Measurements from ENCODE around the gene ST8SIA4. TPM values are rescaled to one million over a fixed set of nuclear protein-coding genes. Genes with fewer than 3 reads are reported as not detected.

The ST8SIA4 gene
- total RNA-seq, 2 experiments from 2014 or later: 69.4 to 72.1 TPM

DNA sequence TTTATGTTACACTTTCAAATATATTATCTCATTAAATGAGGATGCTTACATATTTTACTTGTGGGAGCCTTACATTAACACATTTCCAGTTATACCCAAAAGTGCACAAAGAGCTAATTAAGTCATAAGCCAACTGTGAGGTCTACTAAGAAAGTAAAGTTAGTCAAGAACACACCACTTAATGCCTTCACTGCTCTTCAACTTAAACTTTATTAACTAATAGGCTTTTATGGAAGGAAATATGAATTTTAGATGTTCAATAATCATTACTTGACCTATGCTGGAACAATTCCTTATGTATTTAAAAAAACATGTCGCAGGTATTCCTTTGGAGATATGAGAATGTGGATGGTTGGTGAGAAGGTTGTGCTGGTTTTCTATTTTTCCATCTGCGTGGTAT, 3.4 kb downstream of the ST8SIA4 start:
- Mint-ChIP-seq H3K4me1 (peaks cover 38% of the 10 kb centered on the region), H3K27ac (peak overlapping the region; percentile 99), H3K27me3 (no peaks in the 10 kb centered on the region), H3K36me3 (ENCODE audit: low read depth) (peaks cover 61% of the 10 kb centered on the region), H3K9me3 (no peaks in the 10 kb centered on the region), H3K4me3 (peak overlapping the region; percentile 97)
- POLR2A ChIA-PET: interaction anchor here (1.0 to 6.9 kb wide), 9 partner anchors 10 to 364 kb away, joined by 3 to 413 read pairs (median 72); partner anchors contain the start of gene FAM174A
- no peak for DNase-seq
- CTCF ChIA-PET: interaction anchor here (1.0 to 5.7 kb wide), 7 partner anchors 8 to 125 kb away, joined by 3 to 49 read pairs (median 10); no protein-coding TSS in a partner anchor

DNA sequence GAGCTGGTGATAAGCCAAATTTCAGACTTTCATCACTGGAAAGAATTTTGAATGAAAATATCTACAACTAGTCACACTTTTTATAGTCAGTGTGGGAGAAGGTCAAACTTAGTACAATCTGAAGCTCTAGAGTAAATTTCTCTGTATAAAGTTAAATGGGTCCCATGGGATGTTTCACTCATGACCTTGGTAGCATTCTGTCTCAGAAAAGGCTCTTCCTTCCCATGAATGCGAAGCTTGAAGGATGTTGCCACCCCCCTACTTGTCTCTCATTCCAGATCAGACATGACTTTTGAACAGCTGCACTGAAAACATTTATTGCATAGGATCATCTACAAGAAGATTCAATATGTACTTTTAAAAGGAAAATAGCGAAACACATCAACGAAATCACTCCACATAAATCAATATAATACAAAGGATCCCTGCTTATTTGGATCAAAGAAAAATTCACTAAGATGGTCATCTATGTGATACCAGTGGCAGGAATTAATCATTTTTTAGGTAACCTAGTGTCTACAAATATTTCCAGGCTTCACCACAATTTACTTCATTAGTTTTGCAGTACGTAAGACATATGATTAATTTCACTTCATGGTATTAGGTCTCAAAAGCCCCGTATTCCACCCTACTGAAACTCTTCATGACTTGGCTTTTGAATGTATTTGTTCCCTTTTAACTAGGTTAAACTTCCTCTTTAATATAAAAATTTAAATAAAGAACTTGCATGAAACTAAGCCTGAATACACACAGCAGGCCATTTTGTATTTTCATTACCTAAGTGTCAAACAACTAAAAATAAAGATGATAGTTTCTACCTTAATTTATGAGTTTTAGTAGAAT, 4.4 kb downstream of the ST8SIA4 start:
- no peak for DNase-seq
- CTCF ChIA-PET: interaction anchor here (3.2 kb wide), 1 partner anchor 124 kb away, joined by 19 read pairs; no protein-coding TSS in a partner anchor
- Mint-ChIP-seq H3K9me3 (no peaks in the 10 kb centered on the region), H3K27ac (peak overlapping the region; percentile 99), H3K27me3 (no peaks in the 10 kb centered on the region), H3K4me1 (peaks cover 47% of the 10 kb centered on the region), H3K36me3 (ENCODE audit: low read depth) (peaks cover 71% of the 10 kb centered on the region), H3K4me3 (peak overlapping the region; percentile 97)
- POLR2A ChIA-PET: interaction anchor here (0.9 to 6.9 kb wide), 9 partner anchors 9 to 121 kb away, joined by 3 to 413 read pairs (median 16); no protein-coding TSS in a partner anchor

DNA sequence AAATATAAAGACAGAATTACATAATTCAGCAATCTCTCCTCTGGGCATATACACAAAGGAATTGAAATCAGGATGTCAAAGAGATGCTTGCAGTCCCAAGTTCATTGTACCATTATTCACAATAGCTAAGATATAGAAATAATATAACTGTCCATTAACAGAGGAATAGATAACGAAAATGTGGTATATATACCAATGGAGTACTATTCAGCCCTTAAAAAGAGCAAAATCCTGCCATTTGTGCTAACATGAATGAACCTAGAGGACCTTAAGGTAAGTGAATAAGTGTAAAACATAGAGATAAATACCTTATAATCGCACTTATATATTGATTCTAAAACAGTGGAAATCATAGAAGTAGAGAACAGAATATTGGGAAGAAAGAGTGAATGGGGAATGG, 7.0 kb downstream of the ST8SIA4 start:
- peak overlapping the region; percentile 19 for H3K27ac Mint-ChIP-seq

DNA sequence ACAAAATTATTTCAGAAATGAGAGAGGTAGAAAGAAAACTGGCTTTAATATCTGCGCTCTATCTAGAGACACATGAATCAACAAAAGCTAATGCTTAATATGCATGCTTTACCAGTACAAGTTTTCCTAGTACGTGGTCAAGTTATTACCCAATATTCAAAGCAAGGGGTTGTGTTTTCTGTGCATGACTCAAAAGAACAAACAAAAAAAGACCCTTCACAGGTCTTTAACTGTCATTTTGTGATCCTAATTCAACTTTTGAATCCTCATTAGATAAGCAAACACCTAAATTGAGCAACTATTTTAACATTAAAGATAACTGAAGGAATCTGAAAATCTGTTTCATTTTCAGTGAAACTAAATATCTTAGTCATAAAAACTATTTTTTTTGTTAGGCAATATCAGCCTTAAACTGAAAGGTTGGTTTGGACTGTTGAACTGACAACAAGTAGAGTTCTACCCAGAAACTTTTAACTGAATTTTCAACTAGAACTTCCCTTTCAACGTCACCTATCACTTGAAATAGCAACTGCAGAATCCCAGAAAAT, 12.5 kb downstream of the ST8SIA4 start:
- POLR2A ChIA-PET: interaction anchor here (1.0 to 14.5 kb wide), 4 partner anchors 8 to 37 kb away, joined by 3 to 413 read pairs (median 6); partner anchors contain the start of gene ST8SIA4

More for the DNA sequence above, 7.0 kb downstream of the ST8SIA4 start:
- CTCF ChIA-PET: no interaction called here
- POLR2A ChIA-PET: interaction anchor here (0.9 to 14.5 kb wide), 5 partner anchors 6 to 116 kb away, joined by 3 to 413 read pairs (median 7); partner anchors contain the start of gene ST8SIA4
- Mint-ChIP-seq H3K27me3 (no peaks in the 10 kb centered on the region), H3K4me1 (peaks cover 64% of the 10 kb centered on the region), H3K4me3 (no peak overlapping the region), H3K36me3 (ENCODE audit: low read depth) (peaks cover 69% of the 10 kb centered on the region), H3K9me3 (no peaks in the 10 kb centered on the region)
- DNase-seq: no peak

DNA sequence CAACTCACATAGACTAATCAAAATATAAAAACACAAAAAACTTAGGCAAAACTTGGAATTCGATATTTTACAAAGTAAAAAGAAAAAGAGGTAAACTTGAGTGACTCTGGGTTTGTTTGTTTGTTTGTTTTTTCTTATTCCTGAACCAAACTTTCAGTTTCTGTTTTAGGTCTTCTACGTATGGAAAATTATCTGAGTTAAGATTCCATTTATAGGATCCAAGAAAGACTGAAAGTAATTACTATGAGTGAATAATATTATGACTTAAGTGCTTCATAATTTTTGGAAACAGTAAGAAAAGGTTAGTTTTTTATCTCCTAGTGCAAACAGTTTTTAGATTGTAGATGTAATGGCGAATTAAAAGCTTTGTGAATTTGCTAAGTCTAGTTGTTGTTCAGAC, 13.2 kb downstream of the ST8SIA4 start:
- DNase-seq: no peak
- H3K27me3 Mint-ChIP-seq: no peaks in the 10 kb centered on the region
- H3K4me1 Mint-ChIP-seq: peaks cover 65% of the 10 kb centered on the region
- H3K9me3 Mint-ChIP-seq: no peaks in the 10 kb centered on the region
- ChIA-PET POLR2A (interaction anchor here (0.6 to 14.5 kb wide), 7 partner anchors 9 to 340 kb away, joined by 3 to 413 read pairs (median 3); partner anchors contain the start of gene ST8SIA4), CTCF (interaction anchor here (5.2 kb wide), 1 partner anchor 12 kb away, joined by 49 read pairs; the partner anchor contains the start of gene ST8SIA4)
- peaks cover 67% of the 10 kb centered on the region for H3K36me3 Mint-ChIP-seq (ENCODE audit: low read depth)
- H3K4me3 Mint-ChIP-seq: peak overlapping the region; percentile 73
- H3K27ac Mint-ChIP-seq: peak overlapping the region; percentile 96

More for the DNA sequence above, 12.5 kb downstream of the ST8SIA4 start:
- CTCF ChIA-PET: interaction anchor here (5.2 kb wide), 1 partner anchor 12 kb away, joined by 49 read pairs; the partner anchor contains the start of gene ST8SIA4
- no peak for DNase-seq
- Mint-ChIP-seq H3K9me3 (no peaks in the 10 kb centered on the region), H3K27ac (peak overlapping the region; percentile 96), H3K4me1 (peaks cover 69% of the 10 kb centered on the region), H3K36me3 (ENCODE audit: low read depth) (peaks cover 71% of the 10 kb centered on the region), H3K27me3 (no peaks in the 10 kb centered on the region), H3K4me3 (peak overlapping the region; percentile 73)

DNA sequence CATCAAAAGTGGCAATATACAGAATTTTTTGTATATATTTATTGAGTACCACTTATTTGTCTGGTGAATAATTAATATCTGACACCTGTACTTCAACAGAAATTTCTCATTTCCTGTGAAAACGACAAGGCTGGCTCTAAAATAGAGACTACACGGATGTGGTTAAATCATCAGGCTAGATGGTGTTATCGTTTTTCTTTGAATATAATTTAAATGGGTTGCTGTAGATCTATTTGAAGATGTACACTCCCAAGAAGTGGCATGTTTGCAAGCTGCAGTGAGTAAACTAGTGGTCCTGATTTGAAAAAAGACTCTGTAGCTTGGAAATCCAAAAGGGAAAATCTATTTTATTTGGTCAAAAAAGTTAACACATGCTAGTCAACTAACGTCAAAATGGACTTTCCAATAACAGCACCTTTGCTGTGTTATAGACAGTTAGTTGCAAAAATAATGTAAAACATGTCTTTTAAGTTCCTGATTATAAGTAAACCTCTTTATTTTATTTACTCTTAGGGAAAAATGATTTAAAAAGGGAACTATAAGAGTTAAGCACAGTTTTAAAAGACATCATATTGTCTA, 13.8 kb downstream of the ST8SIA4 start:
- Mint-ChIP-seq H3K4me3 (peak overlapping the region; percentile 73), H3K9me3 (no peaks in the 10 kb centered on the region), H3K4me1 (peaks cover 66% of the 10 kb centered on the region), H3K36me3 (ENCODE audit: low read depth) (peaks cover 67% of the 10 kb centered on the region), H3K27me3 (no peaks in the 10 kb centered on the region), H3K27ac (peak overlapping the region; percentile 96)
- ChIA-PET CTCF (interaction anchor here (1.4 to 5.2 kb wide), 2 partner anchors 13 to 44 kb away, joined by 3 to 49 read pairs; partner anchors contain the start of gene ST8SIA4), POLR2A (interaction anchor here (1.3 to 14.5 kb wide), 5 partner anchors 9 to 339 kb away, joined by 3 to 413 read pairs (median 3); partner anchors contain the start of gene ST8SIA4)
- no peak for DNase-seq

DNA sequence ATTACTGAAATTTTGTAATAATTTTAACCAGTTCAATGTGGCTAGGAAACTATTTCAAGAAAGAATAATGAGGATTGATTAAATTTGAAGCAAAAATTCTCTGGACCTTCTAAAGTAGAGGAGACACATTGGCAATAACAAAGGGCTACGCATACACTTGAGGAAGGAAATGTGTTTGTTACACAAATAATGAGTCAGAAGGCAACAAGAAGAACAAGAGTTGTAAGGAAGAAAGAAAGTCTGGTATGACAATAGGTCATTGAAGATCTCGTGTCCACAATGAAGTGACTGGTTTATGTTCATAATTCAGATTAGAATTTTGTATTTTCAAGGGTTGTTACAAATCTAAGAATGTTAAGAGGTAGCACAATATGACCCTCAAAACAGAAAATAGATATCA, 25.8 kb downstream of the ST8SIA4 start:
- ChIA-PET POLR2A (interaction anchor here (1.0 kb wide), 1 partner anchor 26 kb away, joined by 3 read pairs; the partner anchor contains the start of gene ST8SIA4), CTCF (no interaction called here)
- Mint-ChIP-seq H3K27me3 (no peaks in the 10 kb centered on the region), H3K9me3 (peaks cover 6% of the 10 kb centered on the region), H3K4me1 (peaks cover 45% of the 10 kb centered on the region), H3K36me3 (ENCODE audit: low read depth) (peaks cover 81% of the 10 kb centered on the region), H3K4me3 (no peak overlapping the region), H3K27ac (no peak overlapping the region)
- no peak for DNase-seq

DNA sequence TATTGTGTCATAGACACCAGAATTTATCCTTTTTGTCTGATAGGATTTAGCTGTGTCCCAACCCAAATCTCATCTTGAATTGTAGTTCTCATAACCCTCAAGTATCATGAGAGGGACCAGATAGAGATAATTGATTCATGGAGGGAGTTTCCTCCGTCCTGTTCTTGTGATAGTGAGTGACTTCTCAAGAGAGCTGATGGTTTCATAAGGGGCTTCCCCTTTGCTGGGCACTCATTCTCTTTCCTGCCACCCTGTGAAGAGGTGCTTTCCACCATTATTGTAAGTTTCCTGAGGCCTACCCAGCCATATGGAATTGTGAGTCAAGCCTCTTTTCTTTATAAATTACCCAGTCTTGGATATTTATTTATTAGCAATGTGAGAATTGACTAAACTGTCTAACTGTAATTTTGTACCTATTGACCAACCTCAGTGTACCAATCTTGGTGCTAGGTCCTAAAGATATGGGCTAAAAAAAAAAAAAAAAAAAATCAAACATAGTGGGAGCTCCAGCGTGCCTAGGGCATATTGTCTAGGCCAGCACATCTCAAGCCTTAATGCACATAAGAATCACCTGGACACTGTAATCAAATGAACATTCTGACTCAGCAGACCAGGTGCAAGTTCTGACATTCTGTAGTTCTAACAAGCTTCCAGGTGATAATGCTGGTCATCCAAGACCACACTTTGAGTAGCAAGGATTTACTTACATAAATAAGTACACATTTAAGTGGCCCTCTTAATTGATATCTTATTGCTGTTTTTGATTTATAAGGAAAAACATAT, 30.5 kb downstream of the ST8SIA4 start:
- POLR2A ChIA-PET: interaction anchor here (1.0 to 2.1 kb wide), 4 partner anchors 15 to 30 kb away, joined by 3 to 12 read pairs (median 5); partner anchors contain the start of gene ST8SIA4
- Mint-ChIP-seq H3K9me3 (peaks cover 6% of the 10 kb centered on the region), H3K27ac (peak overlapping the region; percentile 2), H3K27me3 (no peaks in the 10 kb centered on the region), H3K4me3 (no peak overlapping the region), H3K36me3 (ENCODE audit: low read depth) (peaks cover 85% of the 10 kb centered on the region), H3K4me1 (peaks cover 49% of the 10 kb centered on the region)
- DNase-seq: no peak
- CTCF ChIA-PET: no interaction called here

DNA sequence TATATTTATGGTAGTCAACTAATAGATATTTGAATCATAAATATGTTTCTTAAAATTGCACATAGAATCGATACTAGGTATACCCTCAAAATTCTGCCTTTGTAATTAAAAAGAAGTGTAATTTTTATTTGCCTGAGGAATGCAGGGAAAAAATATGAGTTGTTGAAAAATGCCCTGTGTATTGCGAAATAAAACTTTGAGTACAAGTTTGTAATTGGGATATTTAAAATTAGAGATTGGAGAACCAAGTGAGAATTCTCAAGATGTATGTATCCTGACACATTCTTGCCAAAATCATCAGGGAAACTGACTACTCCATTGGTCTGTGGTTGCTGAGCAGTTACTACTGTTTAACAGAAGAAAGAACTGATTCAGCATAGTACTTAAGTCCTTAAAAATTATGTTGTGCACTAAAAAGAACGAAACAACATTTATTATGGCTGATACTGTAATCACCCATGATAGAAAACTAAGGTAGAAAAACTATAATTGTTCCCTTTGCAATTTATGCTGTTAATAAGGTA, 36.0 kb downstream of the ST8SIA4 start:
- POLR2A ChIA-PET: interaction anchor here (0.6 kb wide), 1 partner anchor 36 kb away, joined by 3 read pairs; the partner anchor contains the start of gene ST8SIA4
- Mint-ChIP-seq H3K9me3 (peaks cover 9% of the 10 kb centered on the region), H3K27ac (no peak overlapping the region), H3K27me3 (no peaks in the 10 kb centered on the region), H3K36me3 (ENCODE audit: low read depth) (peaks cover 82% of the 10 kb centered on the region), H3K4me3 (no peak overlapping the region), H3K4me1 (peaks cover 49% of the 10 kb centered on the region)
- CTCF ChIA-PET: no interaction called here
- DNase-seq: no peak

DNA sequence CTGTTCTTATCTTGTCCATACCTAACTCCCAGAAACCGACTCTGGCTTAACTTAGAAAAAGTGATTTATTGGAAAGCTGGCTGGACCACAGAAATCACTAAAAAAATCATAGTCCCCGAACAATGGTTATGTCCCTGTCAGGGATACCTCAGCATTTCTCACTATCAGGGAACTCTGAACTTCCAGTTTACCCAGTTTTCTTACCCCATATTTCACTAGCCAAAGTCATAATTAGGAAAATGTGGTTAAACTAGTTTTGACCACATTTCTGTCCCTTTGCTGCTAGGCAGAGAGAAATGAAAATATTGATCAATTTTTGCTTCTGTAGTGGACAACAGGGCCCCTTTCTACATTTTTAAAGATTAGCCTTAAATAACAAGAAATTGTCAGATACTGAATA, 38.2 kb downstream of the ST8SIA4 start:
- H3K4me3 Mint-ChIP-seq: no peak overlapping the region
- no peak for DNase-seq
- H3K36me3 Mint-ChIP-seq (ENCODE audit: low read depth): peaks cover 82% of the 10 kb centered on the region
- ChIA-PET POLR2A (interaction anchor here (2.0 kb wide), 1 partner anchor 36 kb away, joined by 5 read pairs; no protein-coding TSS in a partner anchor), CTCF (no interaction called here)
- no peak overlapping the region for H3K27ac Mint-ChIP-seq
- peaks cover 9% of the 10 kb centered on the region for H3K9me3 Mint-ChIP-seq
- H3K27me3 Mint-ChIP-seq: no peaks in the 10 kb centered on the region
- H3K4me1 Mint-ChIP-seq: peaks cover 62% of the 10 kb centered on the region

DNA sequence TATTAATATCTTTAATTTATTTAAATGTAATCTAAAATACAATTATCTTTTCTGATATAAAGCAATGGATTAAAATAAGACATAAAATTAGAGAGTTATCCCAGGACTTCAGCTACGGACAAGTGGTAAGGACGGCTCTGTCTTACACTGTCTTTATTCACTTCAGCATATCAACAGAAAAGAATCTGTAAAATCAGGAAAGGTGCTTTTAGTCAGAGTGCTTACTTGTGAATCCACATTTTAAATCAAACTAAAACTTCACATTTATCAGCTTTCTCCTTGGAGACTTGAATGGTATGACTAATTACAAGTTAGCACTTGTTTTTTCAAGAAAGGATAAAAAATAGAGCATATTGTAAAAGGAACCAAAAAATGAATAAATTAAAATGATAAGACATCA, 39.3 kb downstream of the ST8SIA4 start:
- no peak for DNase-seq
- H3K4me3 Mint-ChIP-seq: no peak overlapping the region
- ChIA-PET CTCF (no interaction called here), POLR2A (interaction anchor here (2.0 kb wide), 1 partner anchor 37 kb away, joined by 5 read pairs; no protein-coding TSS in a partner anchor)
- H3K36me3 Mint-ChIP-seq (ENCODE audit: low read depth): peaks cover 75% of the 10 kb centered on the region
- peaks cover 64% of the 10 kb centered on the region for H3K4me1 Mint-ChIP-seq
- no peaks in the 10 kb centered on the region for H3K27me3 Mint-ChIP-seq
- peaks cover 9% of the 10 kb centered on the region for H3K9me3 Mint-ChIP-seq
- H3K27ac Mint-ChIP-seq: no peak overlapping the region

Data from activated CD4-positive, alpha-beta memory T cell treated with anti-CD3 and anti-CD28 coated beads, Interleukin-2, amount 10 ng/mL, durations not matched to agents 7 days and 5 days (primary cell).